GM12878 (cell line): ENCODE measurements around the gene GGACT. TPM values are rescaled to one million over a fixed set of nuclear protein-coding genes. Genes with fewer than 3 reads are reported as not detected.

Experiments
- ATAC-seq: fragments of 200-7000 bp; cut with Tn5 transposase; 3 replicates; pipeline ENCODE4 v1.9.1; 2020; ENCODE audit warnings: mild to moderate bottlenecking, moderate library complexity
- BruUV-seq: library from RNA; stranded (reverse); fragments of 400-500 nt; replicated peaks from 2 replicates; lab custom pipeline; 2021; lab: Mats Ljungman, UMichigan
- CTCF ChIA-PET: fragments of 300-600 bp; sonication (Branson Sonifier 250); formaldehyde crosslinking; extraction: SDS; loops from one replicate; lab custom pipeline; 2021; ENCODE audit warnings: inconsistent platforms; lab: Yijun Ruan, JAX
- POLR2A ChIA-PET: fragments of 350-600 bp; formaldehyde crosslinking; extraction: SDS; loops from one replicate; lab custom pipeline; 2021; ENCODE audit warnings: inconsistent platforms; lab: Charles Lee
- RAD21 ChIA-PET: fragments of 300-600 bp; sonication (Branson Sonifier 250); formaldehyde crosslinking; loops from one replicate; lab custom pipeline; 2023; ENCODE audit warnings: antibody characterized with exemption; ENCODE audit not compliant: unreplicated experiment; lab: Charles Lee
- SMC1A ChIA-PET: fragments of 300-600 bp; sonication (Branson Sonifier 250); formaldehyde crosslinking; loops from one replicate; lab custom pipeline; 2023; ENCODE audit not compliant: unreplicated experiment, uncharacterized antibody; lab: Charles Lee
- DNase-seq: peaks from one replicate; pipeline ENCODE4 v3.0.0-alpha.2; 2011; ENCODE audit warnings: low read depth, low spot score
- FAIRE-seq: peaks from 3 replicates; lab custom pipeline; 2011; peaks lifted over from hg19 to GRCh38; lab: Jason Lieb, UNC
- H2AFZ ChIP-seq: 2 replicates; pipeline ENCODE4 v1.6.0; 2011; ENCODE audit warnings: low read depth, low read length, control low read depth; ENCODE audit not compliant: control insufficient read depth
- H3K27ac ChIP-seq: 2 replicates; pipeline ENCODE4 v1.5.1; 2011; ENCODE audit warnings: control low read depth; ENCODE audit not compliant: control insufficient read depth, insufficient read depth
- H3K27me3 ChIP-seq, 2 experiments: replicated peaks in 1 of 2; 2 replicates each; pipeline versions ENCODE4 v1.6.0 to v1.6.1; 2011; ENCODE audit warnings: low read length in 1 of 2; ENCODE audit not compliant: control insufficient read depth in 2 of 2, insufficient read depth in 2 of 2
- H3K36me3 ChIP-seq, 2 experiments: 2 replicates each; pipeline ENCODE4 v1.5.1; 2011; ENCODE audit warnings: low read length in 1 of 2; ENCODE audit not compliant: control insufficient read depth in 2 of 2, insufficient read depth in 2 of 2
- H3K4me1 ChIP-seq: 2 replicates; pipeline ENCODE4 v1.6.1; 2011; ENCODE audit warnings: mild to moderate bottlenecking, low read length, moderate library complexity, mixed read lengths; ENCODE audit not compliant: control insufficient read depth, insufficient read depth
- H3K4me2 ChIP-seq: 2 replicates; pipeline ENCODE4 v1.6.0; 2011; ENCODE audit warnings: control low read depth; ENCODE audit not compliant: control insufficient read depth, insufficient read depth
- H3K4me3 ChIP-seq: fragments of 200-600 bp; sonication (generic); 2 replicates; pipeline ENCODE4 v1.5.1; 2016
- H3K79me2 ChIP-seq: 2 replicates; pipeline ENCODE4 v1.6.0; 2011; ENCODE audit warnings: low read length; ENCODE audit not compliant: control insufficient read depth, insufficient read depth
- H3K9ac ChIP-seq: 2 replicates; pipeline ENCODE4 v1.8.0; 2011; ENCODE audit warnings: low read length, control low read depth, mixed read lengths; ENCODE audit not compliant: control insufficient read depth, insufficient read depth
- H3K9me3 ChIP-seq: replicated peaks from 3 replicates; pipeline ENCODE4 v1.5.1; 2011; ENCODE audit warnings: mild to moderate bottlenecking, low read length; ENCODE audit not compliant: control insufficient read depth, insufficient read depth
- H4K20me1 ChIP-seq: 2 replicates; pipeline ENCODE4 v1.6.0; 2011; ENCODE audit not compliant: control insufficient read depth, insufficient read depth
- BCL11A ChIP-seq: IDR thresholded peaks from 2 replicates; pipeline ENCODE4 v1.6.1; 2011; ENCODE audit warnings: low read depth, low read length
- BMI1 ChIP-seq: fragments of 450-650 bp; IDR thresholded peaks from 2 replicates; pipeline ENCODE4 v1.6.1; 2016; ENCODE audit warnings: mild to moderate bottlenecking, moderate library complexity, borderline replicate concordance
- CBX3 ChIP-seq: fragments of 200-600 bp; sonication (generic); IDR thresholded peaks from 2 replicates; pipeline ENCODE4 v1.6.1; 2016; ENCODE audit warnings: low read depth, borderline replicate concordance
- CHD4 ChIP-seq: fragments of 200-600 bp; sonication (generic); IDR thresholded peaks from 2 replicates; pipeline ENCODE4 v1.6.1; 2016; ENCODE audit warnings: mild to moderate bottlenecking
- RUNX3 ChIP-seq: IDR thresholded peaks from 2 replicates; pipeline ENCODE4 v1.6.1; 2012; ENCODE audit warnings: low read length, inconsistent platforms
- SIN3A ChIP-seq: IDR thresholded peaks from 2 replicates; pipeline ENCODE4 v1.6.1; 2012; ENCODE audit warnings: low read depth, low read length, improper control_type of control experiment
- SRF ChIP-seq, 2 experiments: IDR thresholded peaks; 2 replicates each; pipeline ENCODE4 v1.6.1; 2011; ENCODE audit warnings: low read depth in 2 of 2, low read length in 2 of 2, mild to moderate bottlenecking in 1 of 2, moderate library complexity in 1 of 2
- ZBTB33 ChIP-seq: fragments of 450-650 bp; IDR thresholded peaks from 2 replicates; pipeline ENCODE4 v1.6.1; 2017; ENCODE audit warnings: mild to moderate bottlenecking
- WGBS: methylation state at CpG from one replicate; pipeline ENCODE4 v1.1.6; 2016; ENCODE audit warnings: low lambda C conversion rate; ENCODE audit not compliant: insufficient replicate concordance, insufficient coverage; ENCODE audit errors: missing lambda C conversion rate; 5-methylcytosine and 5-hydroxymethylcytosine counted together
- in situ Hi-C: fragments of 300-500 bp; cut with MboI; formaldehyde crosslinking; loops from 9 replicates; pipeline ENCODE4 v1.14.3; 2018; ENCODE audit warnings: mixed read lengths
- intact Hi-C: fragments of 100-400 bp; cut with micrococcal nuclease; formaldehyde crosslinking; loops from one replicate; pipeline ENCODE4 v1.14.2; 2022; ENCODE audit not compliant: unreplicated experiment
- polyA plus RNA-seq, 11 experiments: library from polyadenylated mRNA; depleted of rRNA in 4 of 11; unstranded in 6 of 11; stranded (reverse) in 5 of 11; fragments of >200 nt; fragmentation: Nextera tagmentation in 4 of 11; fragmentation: Illumina TruSeq in 1 of 11; extraction: Ambion mirVana in 4 of 11; extraction: Trizol in 1 of 11; gene quantifications; 1 replicate in 1 of 11; 2 replicates in 10 of 11; pipeline versions ENCODE4 v1.2.1 to v1.2.3, GENCODE V29; 2011 to 2016; ENCODE audit warnings: inconsistent platforms in 2 of 11, missing spikeins in 2 of 11, low read depth in 1 of 11
- total RNA-seq, 4 experiments: library from RNA; depleted of rRNA in 3 of 4; stranded (reverse); fragments of >200 nt in 3 of 4; fragmentation: Illumina TruSeq in 1 of 4; extraction: Trizol in 1 of 4; gene quantifications; 2 replicates each; pipeline versions ENCODE4 v1.2.1 to v1.2.3, GENCODE V29; 2013 to 2021

Gene GGACT
- total and polyA plus RNA-seq, 10 of the 15 experiments (the other 5 are each of a cell fraction or from before 2014, with no cell fraction given): 0.61 to 8.8 (median 4.2) TPM

GRCh38 chr13:100537951-100538462, 50.6 kb downstream of the GGACT start (continued):
- no peak for TF ChIP-seq BMI1
- no peak for TF ChIP-seq SIN3A

- ATAC-seq (no peak), FAIRE-seq (no peak), DNase-seq (no peak)
- ChIA-PET RAD21 (no interaction called here), CTCF (no interaction called here), POLR2A (no interaction called here), SMC1A (no interaction called here)
- no peaks in the 10 kb centered on the region for H3K9me3 ChIP-seq
- peaks cover 1% of the 10 kb centered on the region for H3K4me1 ChIP-seq
- H3K36me3 ChIP-seq: no peaks in the 10 kb centered on the region
- no peaks in the 10 kb centered on the region for H4K20me1 ChIP-seq
- BruUV-seq: no TSS peak
- H3K4me2 ChIP-seq: no peak overlapping the region
- H3K4me3 ChIP-seq: no peak overlapping the region
- no peak overlapping the region for H3K27ac ChIP-seq
- H3K27me3 ChIP-seq: no peaks in the 10 kb centered on the region
- in situ Hi-C loops (no loop called here), intact Hi-C loops (no loop called here)
- WGBS: 93% methylated on average over 9 of the region's 9 CpGs
- H2AFZ ChIP-seq: no peak overlapping the region
- no peak overlapping the region for H3K9ac ChIP-seq
- TF ChIP-seq BCL11A (no peak), SRF (IDR thresholded peaks at IDR 0.05; ENCODE audit: low read depth in 2 of 2, low read length in 2 of 2) (no peak), CBX3 (no peak), ZBTB33 (no peak), RUNX3 (no peak), CHD4 (no peak)
- no peaks in the 10 kb centered on the region for H3K79me2 ChIP-seq
Measured at GRCh38 chr13:100537486-100537885, 51.1 kb downstream of the GGACT start.
